ENCODE results near the gene GID8.

Gene GID8

DNA sequence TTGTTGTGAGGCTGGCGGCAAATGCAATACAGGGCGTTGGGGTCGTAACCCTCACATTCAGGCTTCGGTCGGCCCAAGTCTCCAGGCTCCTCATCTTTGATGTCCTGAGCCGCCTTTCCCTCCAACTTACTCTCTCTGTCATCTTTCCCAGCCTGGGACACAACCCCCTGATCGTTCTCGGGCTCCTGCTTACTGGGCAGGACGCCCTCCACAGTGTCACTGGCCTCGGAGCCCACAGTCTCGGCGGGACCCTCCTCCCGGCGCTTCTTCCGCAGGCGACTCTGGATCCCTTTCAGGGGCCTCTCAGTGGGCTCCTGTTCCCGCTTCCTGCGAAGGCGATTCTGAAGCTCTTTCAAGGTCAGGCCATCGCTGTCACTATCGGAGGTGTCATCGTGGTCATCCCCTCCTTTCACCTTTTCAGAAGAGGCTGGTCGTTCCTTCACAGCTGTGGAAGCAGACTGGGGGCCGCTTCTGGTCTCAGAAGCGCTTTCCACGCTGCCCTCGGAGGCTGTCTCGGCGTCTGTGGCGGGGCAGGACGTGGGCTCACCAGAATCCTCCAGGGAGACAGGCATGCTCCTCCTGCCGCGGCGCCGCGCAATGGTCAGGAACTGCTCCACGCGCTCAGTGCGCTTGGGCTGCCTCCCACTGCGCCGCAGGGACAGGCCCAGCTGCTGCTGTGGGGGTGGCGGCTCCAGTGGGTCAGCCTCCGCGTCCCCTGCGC is 27.0 kb upstream of the GID8 start:
- TF ChIP-seq, protein P1, sequence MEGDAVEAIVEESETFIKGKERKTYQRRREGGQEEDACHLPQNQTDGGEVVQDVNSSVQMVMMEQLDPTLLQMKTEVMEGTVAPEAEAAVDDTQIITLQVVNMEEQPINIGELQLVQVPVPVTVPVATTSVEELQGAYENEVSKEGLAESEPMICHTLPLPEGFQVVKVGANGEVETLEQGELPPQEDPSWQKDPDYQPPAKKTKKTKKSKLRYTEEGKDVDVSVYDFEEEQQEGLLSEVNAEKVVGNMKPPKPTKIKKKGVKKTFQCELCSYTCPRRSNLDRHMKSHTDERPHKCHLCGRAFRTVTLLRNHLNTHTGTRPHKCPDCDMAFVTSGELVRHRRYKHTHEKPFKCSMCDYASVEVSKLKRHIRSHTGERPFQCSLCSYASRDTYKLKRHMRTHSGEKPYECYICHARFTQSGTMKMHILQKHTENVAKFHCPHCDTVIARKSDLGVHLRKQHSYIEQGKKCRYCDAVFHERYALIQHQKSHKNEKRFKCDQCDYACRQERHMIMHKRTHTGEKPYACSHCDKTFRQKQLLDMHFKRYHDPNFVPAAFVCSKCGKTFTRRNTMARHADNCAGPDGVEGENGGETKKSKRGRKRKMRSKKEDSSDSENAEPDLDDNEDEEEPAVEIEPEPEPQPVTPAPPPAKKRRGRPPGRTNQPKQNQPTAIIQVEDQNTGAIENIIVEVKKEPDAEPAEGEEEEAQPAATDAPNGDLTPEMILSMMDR (IDR thresholded peaks at IDR 0.05; ENCODE audit: low read depth, low read length), result no peak
- DNase-seq (ENCODE audit: extremely low read depth, low read depth), result no peak

DNA sequence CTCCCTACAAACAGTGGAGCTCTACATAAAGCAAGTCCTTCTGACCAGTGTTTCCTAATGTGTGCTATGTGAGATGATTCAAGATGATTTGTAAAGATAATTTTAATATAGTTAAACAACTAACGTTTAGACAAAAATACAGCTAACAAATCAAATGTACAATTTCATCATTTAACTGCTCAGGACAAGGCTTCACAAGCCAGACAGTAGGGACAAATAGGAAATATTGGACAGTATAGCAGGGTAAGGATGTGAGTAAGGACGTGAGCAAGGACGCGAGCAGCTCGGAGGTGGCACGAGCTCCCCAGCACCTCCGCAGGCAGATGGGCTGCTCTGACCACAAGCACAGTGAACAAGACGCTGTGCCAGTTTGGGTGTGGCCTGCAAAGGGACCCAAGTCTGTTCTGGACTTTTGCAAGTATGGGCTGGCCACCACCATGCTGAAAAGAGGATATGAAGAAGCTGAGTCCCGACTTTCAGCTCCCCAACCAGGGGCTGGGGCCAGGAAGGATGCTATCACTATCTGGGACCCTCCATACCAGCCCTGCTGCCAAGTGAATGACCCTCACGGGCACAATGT is 26.2 kb upstream of the GID8 start:
- no peak for DNase-seq (ENCODE audit: extremely low read depth, low read depth)
- TF ChIP-seq, protein P1 (IDR thresholded peaks at IDR 0.05; ENCODE audit: low read depth, low read length), result no peak

DNA sequence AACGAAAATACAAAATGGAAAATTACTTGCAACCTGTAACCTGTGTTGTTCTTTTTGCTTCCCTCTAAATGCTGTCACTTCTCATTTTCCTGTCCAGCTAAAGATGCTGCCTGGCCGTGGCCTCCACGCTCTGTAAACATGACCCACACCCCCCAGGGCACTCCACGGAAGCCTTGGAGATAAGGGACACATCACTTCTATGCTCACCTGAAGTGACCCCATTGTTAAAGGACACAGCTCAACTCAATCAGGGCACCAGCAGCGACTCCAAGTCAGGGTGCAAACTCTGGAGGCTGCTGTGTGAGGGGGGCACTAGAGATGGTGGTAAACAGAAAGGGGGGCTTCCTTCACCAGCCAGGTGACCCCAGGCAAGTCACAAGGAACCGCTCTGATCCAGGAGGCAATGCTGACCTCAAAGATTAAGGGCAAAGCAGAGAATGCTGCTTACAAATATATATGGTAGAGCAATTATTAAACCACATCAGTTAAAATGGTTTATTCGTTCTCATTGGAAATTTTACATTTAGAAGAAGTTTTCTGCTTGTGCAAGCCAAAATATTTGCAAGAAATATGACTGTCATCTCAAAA is 24.8 kb upstream of the GID8 start:
- TF ChIP-seq, protein P1 (IDR thresholded peaks at IDR 0.05; ENCODE audit: low read depth, low read length), result no peak
- no peak for DNase-seq (ENCODE audit: extremely low read depth, low read depth)

DNA sequence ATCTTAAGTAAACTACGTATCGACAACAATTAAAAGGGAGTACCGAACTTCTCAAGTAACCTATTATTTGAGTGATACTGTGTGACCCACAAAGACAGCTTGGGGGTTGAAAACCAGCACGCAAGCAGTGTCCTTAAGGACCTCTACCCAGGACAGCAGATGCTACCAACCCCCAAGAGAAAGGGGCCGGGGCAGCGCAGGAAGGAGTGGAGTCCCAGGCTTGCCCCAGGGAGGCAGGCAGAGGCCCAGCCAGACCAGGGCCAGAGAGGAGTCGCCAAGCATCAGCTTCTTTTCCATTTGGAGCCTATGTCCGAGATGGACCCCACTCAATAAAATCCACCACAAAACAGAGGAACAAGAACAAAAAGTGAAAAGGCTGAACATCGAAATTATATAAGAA is 23.5 kb upstream of the GID8 start:
- TF ChIP-seq, protein P1 (IDR thresholded peaks at IDR 0.05; ENCODE audit: low read depth, low read length), result no peak
- no peak for DNase-seq (ENCODE audit: extremely low read depth, low read depth)

DNA sequence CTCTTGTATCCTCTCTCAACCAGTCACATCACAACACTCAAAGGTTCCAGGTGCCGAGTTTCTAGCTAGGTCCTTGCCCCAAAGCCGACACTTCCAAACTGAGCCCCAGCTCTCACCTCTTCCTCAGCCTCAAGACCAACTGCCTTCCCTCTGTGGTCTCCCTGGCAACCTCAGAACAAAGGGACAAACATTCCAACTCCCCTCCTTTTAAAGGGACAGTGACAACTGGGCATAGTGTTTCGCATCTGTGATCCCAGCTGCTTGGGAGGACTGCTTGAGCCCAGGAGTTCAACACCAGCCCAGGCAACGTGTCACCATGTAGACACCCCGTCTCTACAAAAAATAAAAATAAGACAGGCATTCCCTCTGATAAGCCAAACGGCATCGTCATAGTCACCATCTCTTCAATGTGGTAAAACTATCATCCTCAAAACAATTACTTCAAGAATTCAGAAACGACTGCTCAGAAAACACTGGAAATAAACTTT is 22.9 kb upstream of the GID8 start:
- DNase-seq (ENCODE audit: extremely low read depth, low read depth), result no peak
- TF ChIP-seq, protein P1 (IDR thresholded peaks at IDR 0.05; ENCODE audit: low read depth, low read length), result no peak

DNA sequence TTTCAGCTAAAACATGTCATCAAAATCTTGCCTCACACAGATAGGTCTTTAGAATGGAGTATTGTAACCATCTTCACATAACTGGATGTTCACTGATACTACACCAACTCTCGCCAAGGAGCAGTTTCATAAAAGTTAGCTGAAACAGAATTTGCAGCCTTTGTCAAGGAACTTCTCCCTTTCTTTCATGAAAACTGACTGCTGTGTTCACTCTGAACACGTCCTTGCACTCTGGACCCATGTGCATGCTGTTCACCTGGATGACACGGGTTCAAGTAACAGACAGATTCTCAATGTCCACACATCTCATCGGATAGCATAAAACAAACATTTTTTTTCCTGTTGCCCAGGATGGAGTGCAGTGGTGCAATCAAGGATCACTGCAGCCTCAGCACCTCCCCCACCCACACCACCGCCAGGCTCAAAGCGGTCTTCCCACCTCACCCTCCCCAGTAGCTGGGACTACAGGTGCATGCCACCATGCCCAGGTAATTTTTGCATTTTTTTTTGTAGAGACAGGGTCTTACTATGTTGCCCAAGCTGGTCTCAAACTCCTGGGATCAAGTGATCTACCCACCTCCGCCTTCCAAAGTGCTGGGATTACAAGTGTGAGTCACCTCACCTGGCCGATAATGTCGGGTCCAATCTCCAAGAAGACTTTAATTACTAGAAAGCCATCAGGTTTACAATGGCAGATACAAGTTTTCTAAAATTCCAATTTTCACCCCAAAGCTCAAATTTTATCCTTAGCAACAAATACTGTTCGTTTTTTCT is 21.1 kb upstream of the GID8 start:
- no peak for DNase-seq (ENCODE audit: extremely low read depth, low read depth)
- TF ChIP-seq, protein P1 (IDR thresholded peaks at IDR 0.05; ENCODE audit: low read depth, low read length), result no peak
